Adrenal gland (tissue), 5 donors: ENCODE data around the gene EIF4E.

Source experiments
- CTCF ChIP-seq, 6 experiments: fragments of 450-650 bp in 4 of 6; fragments of 200-600 bp in 2 of 6; sonication (generic) in 1 of 6; IDR thresholded peaks; 1 replicate in 5 of 6; 2 replicates in 1 of 6; pipeline versions ENCODE4 v1.5.1 to v1.8.0; 2016 to 2021; ENCODE audit warnings: antibody characterized with exemption in 6 of 6, mild to moderate bottlenecking in 2 of 6, moderate library complexity in 1 of 6
- POLR2A ChIP-seq, 2 donors: fragments of 450-650 bp; IDR thresholded peaks; one replicate each; pipeline ENCODE4 v1.6.1; 2017; ENCODE audit warnings: antibody characterized with exemption in 2 of 2, mild to moderate bottlenecking in 2 of 2, moderate library complexity in 1 of 2
- donor health status: DM: no; HTN: no; CAD: no.

GRCh38 chr4:98967786-98968329, 38.9 kb upstream of the EIF4E start:
- TF ChIP-seq CTCF (IDR thresholded peaks at IDR 0.05): no peak
- no peak for TF ChIP-seq POLR2A (IDR thresholded peaks at IDR 0.05)
